ENCODE data around the gene MED25. TPM values are rescaled to one million over a fixed set of nuclear protein-coding genes. Genes with fewer than 3 reads are reported as not detected.

MED25 gene
- total RNA-seq, 1 experiment from 2014 or later = 47.5 TPM

GRCh38 chr19:49771674-49772139, 46.4 kb upstream of the MED25 start:
- ATAC-seq = no peak
- H4K20me1 ChIP-seq (ENCODE audit: low read length) = no peaks in the 10 kb centered on the region

GRCh38 chr19:49772850-49773432, 45.1 kb upstream of the MED25 start:
- H3K4me3 ChIP-seq (ENCODE audit: low read length) = no peak overlapping the region
- TF ChIP-seq CTCF (conservative IDR thresholded peaks at IDR 0.05; ENCODE audit: low read depth, low read length) = no peak
- no peak for TF ChIP-seq EZH2 (IDR thresholded peaks at IDR 0.05; ENCODE audit: low read length, unreplicated experiment)
- no peak for TF ChIP-seq EZH2phosphoT487 (IDR thresholded peaks at IDR 0.05; ENCODE audit: borderline replicate concordance, low read length)
- H3F3A ChIP-seq (ENCODE audit: low read length, unreplicated experiment) = no peaks in the 10 kb centered on the region
- peaks cover 7% of the 10 kb centered on the region for H3K4me1 ChIP-seq (ENCODE audit: insufficient read depth, low read length)
- H3K27me3 ChIP-seq (ENCODE audit: low read length) = no peaks in the 10 kb centered on the region
- no peak overlapping the region for H3K4me2 ChIP-seq (ENCODE audit: low read length)
- intact Hi-C loops (cut with micrococcal nuclease) = no loop called here
- ChIA-PET POLR2A (ENCODE audit: unreplicated experiment) (no interaction called here), CTCF (no interaction called here)
- H3K9ac ChIP-seq (ENCODE audit: low read length) = no peak overlapping the region
- peaks cover 45% of the 10 kb centered on the region for H3K79me2 ChIP-seq (ENCODE audit: low read length)
- no peaks in the 10 kb centered on the region; the same call in 1 of the 2 replicates for H3K36me3 ChIP-seq (ENCODE audit: low read depth, low read length)
- BruUV-seq (replicated peaks) = no TSS peak
- H3K9me3 ChIP-seq (ENCODE audit: low read length) = no peaks in the 10 kb centered on the region
- no peak overlapping the region for H3K27ac ChIP-seq (ENCODE audit: low read length)
- DNase-seq (no peak), ATAC-seq (no peak)
- no peak overlapping the region for H2AFZ ChIP-seq (ENCODE audit: low read length)
- H4K20me1 ChIP-seq (ENCODE audit: low read length) = no peaks in the 10 kb centered on the region
- H3K9me2 ChIP-seq (replicated peaks; ENCODE audit: low read length) = no peaks in the 10 kb centered on the region

More at GRCh38 chr19:49771674-49772139, 46.4 kb upstream of the MED25 start:
- Histone ChIP-seq H3K9me3 (ENCODE audit: low read length) (no peaks in the 10 kb centered on the region), H3K79me2 (ENCODE audit: low read length) (peaks cover 56% of the 10 kb centered on the region), H3K4me2 (ENCODE audit: low read length) (no peak overlapping the region), H3K9ac (ENCODE audit: low read length) (no peak overlapping the region), H3K4me3 (ENCODE audit: low read length) (no peak overlapping the region), H3K27ac (ENCODE audit: low read length) (no peak overlapping the region), H3K9me2 (replicated peaks; ENCODE audit: low read length) (no peaks in the 10 kb centered on the region), H3K36me3 (ENCODE audit: low read depth, low read length) (no peaks in the 10 kb centered on the region; the same call in 1 of the 2 replicates), H3F3A (ENCODE audit: low read length, unreplicated experiment) (no peaks in the 10 kb centered on the region), H3K27me3 (ENCODE audit: low read length) (no peaks in the 10 kb centered on the region), H2AFZ (ENCODE audit: low read length) (no peak overlapping the region), H3K4me1 (ENCODE audit: insufficient read depth, low read length) (peaks cover 12% of the 10 kb centered on the region)
- TF ChIP-seq EZH2 (IDR thresholded peaks at IDR 0.05; ENCODE audit: low read length, unreplicated experiment) (no peak), EZH2phosphoT487 (IDR thresholded peaks at IDR 0.05; ENCODE audit: borderline replicate concordance, low read length) (no peak), CTCF (conservative IDR thresholded peaks at IDR 0.05; ENCODE audit: low read depth, low read length) (no peak)
- no TSS peak for BruUV-seq (replicated peaks)
- intact Hi-C loops (cut with micrococcal nuclease) = no loop called here
- CTCF ChIA-PET = no interaction called here
- DNase-seq = no peak
- POLR2A ChIA-PET (ENCODE audit: unreplicated experiment) = interaction anchor here (0.6 kb wide), 1 partner anchor 42 kb away, joined by 3 read pairs; no protein-coding TSS in a partner anchor

- BruUV-seq (replicated peaks) = no TSS peak
- no peak for DNase-seq
- intact Hi-C loops (cut with micrococcal nuclease) = no loop called here
- Histone ChIP-seq H3K9me3 (ENCODE audit: low read length) (no peaks in the 10 kb centered on the region), H4K20me1 (ENCODE audit: low read length) (no peaks in the 10 kb centered on the region), H3K27ac (ENCODE audit: low read length) (no peak overlapping the region), H3K4me2 (ENCODE audit: low read length) (no peak overlapping the region), H3K9ac (ENCODE audit: low read length) (no peak overlapping the region), H3K27me3 (ENCODE audit: low read length) (no peaks in the 10 kb centered on the region), H3F3A (ENCODE audit: low read length, unreplicated experiment) (no peaks in the 10 kb centered on the region), H3K4me1 (ENCODE audit: insufficient read depth, low read length) (no peaks in the 10 kb centered on the region), H3K79me2 (ENCODE audit: low read length) (peaks cover 37% of the 10 kb centered on the region), H3K4me3 (ENCODE audit: low read length) (no peak overlapping the region), H3K9me2 (replicated peaks; ENCODE audit: low read length) (no peaks in the 10 kb centered on the region), H3K36me3 (ENCODE audit: low read depth, low read length) (no peaks in the 10 kb centered on the region; the same call in 1 of the 2 replicates), H2AFZ (ENCODE audit: low read length) (no peak overlapping the region)
- CTCF ChIA-PET = no interaction called here
- no peak for ATAC-seq
- TF ChIP-seq EZH2phosphoT487 (IDR thresholded peaks at IDR 0.05; ENCODE audit: borderline replicate concordance, low read length) = no peak
- TF ChIP-seq EZH2 (IDR thresholded peaks at IDR 0.05; ENCODE audit: low read length, unreplicated experiment) = no peak
- TF ChIP-seq CTCF (conservative IDR thresholded peaks at IDR 0.05; ENCODE audit: low read depth, low read length) = no peak
- POLR2A ChIA-PET (ENCODE audit: unreplicated experiment) = no interaction called here
Measured at GRCh38 chr19:49773663-49774350, 44.3 kb upstream of the MED25 start.
